DND-41 (cell line): ENCODE measurements around the gene MEIS1.

Experiments
- CTCF ChIP-seq: IDR thresholded peaks from 2 replicates; pipeline ENCODE4 v1.5.1; 2012; ENCODE audit warnings: borderline replicate concordance, low read length, moderate library complexity, mild to moderate bottlenecking; ENCODE audit not compliant: poor library complexity, severe bottlenecking; ENCODE audit errors: extremely low read depth
- EZH2 ChIP-seq: IDR thresholded peaks from 3 replicates; pipeline ENCODE4 v1.6.1; 2012; ENCODE audit warnings: borderline replicate concordance, low read depth, mild to moderate bottlenecking, moderate library complexity, low read length, inconsistent platforms; ENCODE audit not compliant: severe bottlenecking

GRCh38 chr2:66587216-66587615, 152.3 kb downstream of the MEIS1 start:
- TF ChIP-seq CTCF (peak; percentile 32), EZH2 (no peak)
